Smooth muscle cell (in vitro differentiated cells): ENCODE data around the gene STAMBP. TPM values are rescaled to one million over a fixed set of nuclear protein-coding genes. Genes with fewer than 3 reads are reported as not detected.

Source experiments
- DNase-seq: peaks from one replicate; lab custom pipeline; 2025; ENCODE audit not compliant: unreplicated experiment; lab: John Stamatoyannopoulos, UW
- H2AFZ ChIP-seq: fragments of 200-600 bp; sonication (generic); 2 replicates; pipeline ENCODE4 v1.6.0; 2016; ENCODE audit warnings: antibody characterized with exemption, low read depth, mild to moderate bottlenecking
- H3F3A ChIP-seq: fragments of 200-600 bp; sonication (generic); 2 replicates; pipeline ENCODE4 v1.6.0; 2017; ENCODE audit warnings: antibody characterized with exemption, low read depth
- H3K27ac ChIP-seq: fragments of 200-600 bp; sonication (generic); 2 replicates; pipeline ENCODE4 v1.5.1; 2016; ENCODE audit warnings: low read depth, mild to moderate bottlenecking
- H3K27me3 ChIP-seq: fragments of 200-600 bp; sonication (generic); 2 replicates; pipeline ENCODE4 v1.6.1; 2016; ENCODE audit warnings: low read depth, mild to moderate bottlenecking
- H3K36me3 ChIP-seq: fragments of 200-600 bp; sonication (generic); 2 replicates; pipeline ENCODE4 v1.5.1; 2016; ENCODE audit warnings: low read depth
- H3K4me1 ChIP-seq: fragments of 200-600 bp; sonication (generic); 2 replicates; pipeline ENCODE4 v1.5.1; 2016; ENCODE audit warnings: low read depth
- H3K4me2 ChIP-seq: fragments of 200-600 bp; sonication (generic); 2 replicates; pipeline ENCODE4 v1.6.0; 2016; ENCODE audit warnings: mild to moderate bottlenecking
- H3K4me3 ChIP-seq: fragments of 200-600 bp; sonication (generic); 2 replicates; pipeline ENCODE4 v1.5.1; 2016; ENCODE audit warnings: mild to moderate bottlenecking
- H3K79me2 ChIP-seq: fragments of 200-600 bp; sonication (generic); 2 replicates; pipeline ENCODE4 v1.6.0; 2016; ENCODE audit warnings: low read depth, mild to moderate bottlenecking
- H3K9ac ChIP-seq: fragments of 200-600 bp; sonication (generic); 2 replicates; pipeline ENCODE4 v1.6.0; 2016; ENCODE audit warnings: low read depth
- H3K9me3 ChIP-seq: fragments of 200-600 bp; sonication (generic); replicated peaks from 2 replicates; pipeline ENCODE4 v1.5.1; 2016; ENCODE audit warnings: low read depth
- H4K20me1 ChIP-seq: fragments of 200-600 bp; sonication (generic); 2 replicates; pipeline ENCODE4 v1.6.0; 2016; ENCODE audit warnings: low read depth
- CTCF ChIP-seq: fragments of 200-600 bp; sonication (generic); IDR thresholded peaks from 2 replicates; pipeline ENCODE4 v1.5.1; 2017; ENCODE audit warnings: borderline replicate concordance, mild to moderate bottlenecking, antibody characterized with exemption; ENCODE audit not compliant: insufficient read depth, poor library complexity, severe bottlenecking
- whole genome bisulfite sequencing: methylation state at CpG from one replicate; pipeline ENCODE4 v1.1.7; 2016; ENCODE audit warnings: low lambda C conversion rate; 5-methylcytosine and 5-hydroxymethylcytosine counted together
- polyA plus RNA-seq: library from polyadenylated mRNA; unstranded; fragments of >200 nt; fragmentation: Nextera tagmentation; extraction: Ambion mirVana; gene quantifications from 2 replicates; pipeline ENCODE4 v1.2.1, GENCODE V29; 2016
- total RNA-seq: library from RNA; depleted of rRNA; stranded (reverse); fragments of >200 nt; gene quantifications from 2 replicates; pipeline ENCODE4 v1.2.3, GENCODE V29; 2014

Gene STAMBP
- total and polyA plus RNA-seq, 2 experiments from 2014 or later = 48.5 to 61.1 TPM

- Histone ChIP-seq H3K36me3 (no peaks in the 10 kb centered on the region), H2AFZ (no peak overlapping the region), H3K9me3 (no peaks in the 10 kb centered on the region), H3F3A (no peaks in the 10 kb centered on the region), H3K79me2 (no peaks in the 10 kb centered on the region), H4K20me1 (no peaks in the 10 kb centered on the region), H3K9ac (no peak overlapping the region), H3K4me1 (no peaks in the 10 kb centered on the region), H3K4me2 (no peak overlapping the region), H3K27me3 (peaks cover 48% of the 10 kb centered on the region), H3K4me3 (no peak overlapping the region), H3K27ac (no peak overlapping the region)
- no peak for TF ChIP-seq CTCF
- no peak for DNase-seq
Observed at GRCh38 chr2:73811878-73812277, 16.9 kb upstream of the STAMBP start.

GRCh38 chr2:73812635-73813034 lies 16.1 kb upstream of the STAMBP start:
- TF ChIP-seq CTCF = no peak
- Histone ChIP-seq H3K36me3 (no peaks in the 10 kb centered on the region), H3F3A (no peaks in the 10 kb centered on the region), H3K79me2 (no peaks in the 10 kb centered on the region), H3K27ac (no peak overlapping the region), H4K20me1 (no peaks in the 10 kb centered on the region), H2AFZ (no peak overlapping the region), H3K27me3 (peaks cover 48% of the 10 kb centered on the region), H3K4me1 (no peaks in the 10 kb centered on the region), H3K9ac (no peak overlapping the region), H3K4me3 (no peak overlapping the region), H3K9me3 (no peaks in the 10 kb centered on the region), H3K4me2 (no peak overlapping the region)
- no peak for DNase-seq

- Histone ChIP-seq H3K36me3 (no peaks in the 10 kb centered on the region), H3K27ac (no peak overlapping the region), H4K20me1 (no peaks in the 10 kb centered on the region), H3K4me3 (no peak overlapping the region), H3K4me2 (no peak overlapping the region), H2AFZ (no peak overlapping the region), H3K9me3 (no peaks in the 10 kb centered on the region), H3K27me3 (peaks cover 39% of the 10 kb centered on the region), H3K9ac (no peak overlapping the region), H3F3A (no peaks in the 10 kb centered on the region), H3K4me1 (no peaks in the 10 kb centered on the region), H3K79me2 (no peaks in the 10 kb centered on the region)
- no peak for TF ChIP-seq CTCF
- 91% methylated on average over 18 of the region's 18 CpGs for WGBS
- DNase-seq = no peak
Observed at GRCh38 chr2:73818296-73818695, 10.5 kb upstream of the STAMBP start.

GRCh38 chr2:73821227-73821626 lies 7.5 kb upstream of the STAMBP start:
- no peaks in the 10 kb centered on the region for H3K79me2 ChIP-seq
- H3K9me3 ChIP-seq = no peaks in the 10 kb centered on the region
- H2AFZ ChIP-seq = no peak overlapping the region
- H3K4me1 ChIP-seq = no peaks in the 10 kb centered on the region
- DNase-seq = no peak
- WGBS = 78% methylated on average over 2 of the region's 2 CpGs
- no peaks in the 10 kb centered on the region for H3K36me3 ChIP-seq
- H3F3A ChIP-seq = no peaks in the 10 kb centered on the region
- no peak overlapping the region for H3K4me2 ChIP-seq
- TF ChIP-seq CTCF = no peak
- no peak overlapping the region for H3K27ac ChIP-seq
- H3K27me3 ChIP-seq = peaks cover 15% of the 10 kb centered on the region
- H3K9ac ChIP-seq = no peak overlapping the region
- H3K4me3 ChIP-seq = no peak overlapping the region
- no peaks in the 10 kb centered on the region for H4K20me1 ChIP-seq
